Endothelial cell (in vitro differentiated cells): Measurements from ENCODE around the gene MB21D2. TPM values are rescaled to one million over a fixed set of nuclear protein-coding genes. Genes with fewer than 3 reads are reported as not detected.

ENCODE experiments used
- DNase-seq: peaks from one replicate; pipeline ENCODE4 v3.0.0; 2021; ENCODE audit warnings: low spot score
- H3K27ac Mint-ChIP-seq: one replicate; pipeline ENCODE4 v1.8.0; 2021; ENCODE audit warnings: mixed read lengths, inconsistent platforms; ENCODE audit not compliant: unreplicated experiment
- H3K27me3 Mint-ChIP-seq: one replicate; pipeline ENCODE4 v1.8.0; 2021; ENCODE audit warnings: mild to moderate bottlenecking, moderate library complexity, mixed read lengths, inconsistent platforms; ENCODE audit not compliant: unreplicated experiment
- H3K36me3 Mint-ChIP-seq: one replicate; pipeline ENCODE4 v1.8.0; 2021; ENCODE audit warnings: mild to moderate bottlenecking, low read depth, mixed read lengths, inconsistent platforms; ENCODE audit not compliant: unreplicated experiment
- H3K4me1 Mint-ChIP-seq: one replicate; pipeline ENCODE4 v1.8.0; 2021; ENCODE audit warnings: mild to moderate bottlenecking, mixed read lengths, inconsistent platforms; ENCODE audit not compliant: unreplicated experiment
- H3K4me3 Mint-ChIP-seq: one replicate; pipeline ENCODE4 v1.8.0; 2021; ENCODE audit warnings: mild to moderate bottlenecking, mixed read lengths, inconsistent platforms; ENCODE audit not compliant: unreplicated experiment
- H3K9me3 Mint-ChIP-seq: one replicate; pipeline ENCODE4 v1.8.0; 2021; ENCODE audit warnings: mixed read lengths, inconsistent platforms; ENCODE audit not compliant: unreplicated experiment
- total RNA-seq: library from RNA; stranded (reverse); fragmentation: NEBNext Ultra II Directional; extraction: Animal tissue kit (Norgen Biotek cat#: 25700); gene quantifications from one replicate; pipeline ENCODE4 v1.2.1, GENCODE V29; 2021; ENCODE audit not compliant: unreplicated experiment
- TF ChIP-seq, protein P1 (sequence below): fragments of 200-600 bp; sonication (generic); IDR thresholded peaks from one replicate; pipeline ENCODE4 v1.5.0; 2021; ENCODE audit warnings: antibody characterized with exemption; ENCODE audit not compliant: unreplicated experiment

The MB21D2 gene
- total RNA-seq, 1 donor from 2014 or later, result 4.3 TPM

- Mint-ChIP-seq H3K4me3 (no peak overlapping the region), H3K9me3 (no peaks in the 10 kb centered on the region), H3K27ac (no peak overlapping the region), H3K36me3 (no peaks in the 10 kb centered on the region), H3K4me1 (no peaks in the 10 kb centered on the region), H3K27me3 (peaks cover 1% of the 10 kb centered on the region)
- TF ChIP-seq, protein P1, sequence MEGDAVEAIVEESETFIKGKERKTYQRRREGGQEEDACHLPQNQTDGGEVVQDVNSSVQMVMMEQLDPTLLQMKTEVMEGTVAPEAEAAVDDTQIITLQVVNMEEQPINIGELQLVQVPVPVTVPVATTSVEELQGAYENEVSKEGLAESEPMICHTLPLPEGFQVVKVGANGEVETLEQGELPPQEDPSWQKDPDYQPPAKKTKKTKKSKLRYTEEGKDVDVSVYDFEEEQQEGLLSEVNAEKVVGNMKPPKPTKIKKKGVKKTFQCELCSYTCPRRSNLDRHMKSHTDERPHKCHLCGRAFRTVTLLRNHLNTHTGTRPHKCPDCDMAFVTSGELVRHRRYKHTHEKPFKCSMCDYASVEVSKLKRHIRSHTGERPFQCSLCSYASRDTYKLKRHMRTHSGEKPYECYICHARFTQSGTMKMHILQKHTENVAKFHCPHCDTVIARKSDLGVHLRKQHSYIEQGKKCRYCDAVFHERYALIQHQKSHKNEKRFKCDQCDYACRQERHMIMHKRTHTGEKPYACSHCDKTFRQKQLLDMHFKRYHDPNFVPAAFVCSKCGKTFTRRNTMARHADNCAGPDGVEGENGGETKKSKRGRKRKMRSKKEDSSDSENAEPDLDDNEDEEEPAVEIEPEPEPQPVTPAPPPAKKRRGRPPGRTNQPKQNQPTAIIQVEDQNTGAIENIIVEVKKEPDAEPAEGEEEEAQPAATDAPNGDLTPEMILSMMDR, result no peak
- no peak for DNase-seq
These were observed 12.9 kb upstream of the MB21D2 start for GRCh38 chr3:192930577-192930976.

DNA sequence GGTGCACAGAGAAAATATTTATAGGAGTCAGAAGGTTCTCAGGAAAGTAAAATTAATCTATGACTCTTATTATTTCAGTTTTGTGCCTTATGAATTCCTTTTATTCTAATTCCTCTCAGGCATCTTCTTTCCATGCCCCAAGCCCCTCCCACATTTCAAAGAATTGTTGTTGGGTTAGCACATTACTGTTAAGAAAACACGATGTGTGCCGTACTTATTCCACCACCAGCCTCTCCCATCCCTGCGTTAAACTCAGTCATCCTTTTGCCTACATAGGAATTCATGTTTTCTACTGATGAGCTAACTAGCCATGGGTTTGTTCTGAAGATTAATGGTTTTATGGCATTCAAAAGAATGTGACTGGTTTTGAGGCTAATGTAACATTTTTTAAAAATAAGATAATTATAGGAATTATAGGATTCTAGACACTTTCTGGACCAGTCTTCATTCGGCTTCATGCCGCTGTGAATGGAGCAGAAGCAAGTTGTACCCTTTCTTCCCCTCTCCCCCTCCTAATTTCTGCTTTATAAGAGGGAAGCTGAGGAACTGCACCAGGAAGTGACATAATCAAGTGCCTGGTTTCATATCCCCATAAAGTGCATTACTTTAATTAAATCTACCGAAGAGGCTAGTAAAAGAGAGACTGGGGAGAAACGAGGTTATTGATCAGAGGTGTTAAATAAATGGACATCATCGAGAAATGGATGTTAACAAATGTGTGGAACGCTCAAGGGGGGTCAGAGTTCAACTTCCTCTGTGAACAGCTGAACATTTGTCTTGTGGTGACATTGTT is 12.3 kb upstream of the MB21D2 start:
- Mint-ChIP-seq H3K4me1 (no peaks in the 10 kb centered on the region), H3K9me3 (no peaks in the 10 kb centered on the region), H3K36me3 (no peaks in the 10 kb centered on the region), H3K27ac (no peak overlapping the region), H3K4me3 (no peak overlapping the region), H3K27me3 (peaks cover 1% of the 10 kb centered on the region)
- TF ChIP-seq, protein P1, result no peak
- DNase-seq, result no peak

DNA sequence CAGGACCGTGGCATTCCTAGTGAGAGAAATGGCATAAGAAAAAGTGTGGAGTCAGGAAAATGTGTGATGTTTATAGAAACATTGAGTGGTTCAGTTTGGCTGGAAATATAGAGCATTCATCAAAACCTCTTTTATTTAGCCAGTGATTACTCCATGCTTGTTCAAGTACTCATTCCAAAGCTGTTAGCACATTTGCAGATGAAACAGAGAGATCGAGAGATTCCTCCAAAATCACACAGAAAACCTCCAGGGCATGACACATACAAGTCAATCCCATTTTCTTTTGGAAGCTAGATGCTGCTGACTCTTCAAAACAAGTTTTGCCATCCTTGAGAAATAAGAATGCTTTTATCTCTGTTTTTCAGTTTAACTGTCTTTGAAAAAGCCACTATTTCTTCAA is 11.5 kb upstream of the MB21D2 start:
- TF ChIP-seq, protein P1, result no peak
- Mint-ChIP-seq H3K4me1 (peaks cover under 1% of the 10 kb centered on the region), H3K9me3 (no peaks in the 10 kb centered on the region), H3K27ac (no peak overlapping the region), H3K4me3 (no peak overlapping the region), H3K27me3 (peaks cover 1% of the 10 kb centered on the region), H3K36me3 (no peaks in the 10 kb centered on the region)
- no peak for DNase-seq

DNA sequence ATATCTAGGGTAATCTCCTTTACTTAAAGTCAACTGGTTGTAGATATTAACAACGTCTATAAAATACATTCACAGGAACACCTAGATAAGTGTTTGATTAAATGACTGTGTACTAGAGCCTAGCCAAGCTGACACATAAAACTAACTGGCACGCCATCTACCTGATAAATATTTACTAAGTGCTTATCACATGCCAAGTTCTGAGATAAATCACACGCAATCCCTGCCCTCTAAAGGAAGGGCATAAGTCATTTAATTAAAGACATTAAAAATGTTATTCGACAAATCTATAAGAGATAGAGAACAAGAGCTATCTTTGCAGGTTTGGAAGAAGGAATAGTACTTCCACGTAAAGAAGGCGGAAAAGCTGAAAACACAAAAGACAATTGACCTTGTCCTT is 11.1 kb upstream of the MB21D2 start:
- no peak overlapping the region for H3K4me3 Mint-ChIP-seq
- TF ChIP-seq, protein P1, result no peak
- peaks cover 1% of the 10 kb centered on the region for H3K27me3 Mint-ChIP-seq
- no peaks in the 10 kb centered on the region for H3K9me3 Mint-ChIP-seq
- H3K4me1 Mint-ChIP-seq, result peaks cover 5% of the 10 kb centered on the region
- no peak overlapping the region for H3K27ac Mint-ChIP-seq
- H3K36me3 Mint-ChIP-seq, result no peaks in the 10 kb centered on the region
- DNase-seq, result no peak

GRCh38 chr3:192928016-192928415 is 10.4 kb upstream of the MB21D2 start:
- H3K27ac Mint-ChIP-seq, result no peak overlapping the region
- H3K27me3 Mint-ChIP-seq, result peaks cover 1% of the 10 kb centered on the region
- no peak for DNase-seq
- H3K4me1 Mint-ChIP-seq, result peaks cover 11% of the 10 kb centered on the region
- H3K4me3 Mint-ChIP-seq, result no peak overlapping the region
- H3K9me3 Mint-ChIP-seq, result no peaks in the 10 kb centered on the region
- TF ChIP-seq, protein P1, result no peak
- H3K36me3 Mint-ChIP-seq, result no peaks in the 10 kb centered on the region
